HG02981 (cell line): Measurements from ENCODE around the gene SSNA1.

Source experiments
- ATAC-seq: cut with Tn5 transposase; IDR thresholded peaks from one replicate; pipeline ENCODE4 v1.9.1; 2021; ENCODE audit warnings: mild to moderate bottlenecking, moderate library complexity; ENCODE audit not compliant: unreplicated experiment

The SSNA1 gene

GRCh38 chr9:137181680-137182079, 6.8 kb upstream of the SSNA1 start:
- no peak for ATAC-seq

- no peak for ATAC-seq
These were observed 5.6 kb upstream of the SSNA1 start for GRCh38 chr9:137182836-137183235.

- no peak for ATAC-seq
These were observed 4.4 kb upstream of the SSNA1 start for GRCh38 chr9:137183980-137184595.

GRCh38 chr9:137184881-137185660, 3.4 kb upstream of the SSNA1 start:
- no peak for ATAC-seq

GRCh38 chr9:137185921-137186320, 2.6 kb upstream of the SSNA1 start:
- ATAC-seq = no peak

- ATAC-seq = no peak
These were observed 2.1 kb upstream of the SSNA1 start for GRCh38 chr9:137186385-137186784.

GRCh38 chr9:137187386-137187785, 1.1 kb upstream of the SSNA1 start:
- no peak for ATAC-seq

- ATAC-seq = no peak
These were observed 388 bp upstream of the SSNA1 start for GRCh38 chr9:137188086-137188489.

- ATAC-seq = no peak
These were observed 1.1 kb downstream of the SSNA1 start for GRCh38 chr9:137189297-137190295.

GRCh38 chr9:137190315-137190856, 1.9 kb downstream of the SSNA1 start:
- no peak for ATAC-seq

- ATAC-seq = no peak
These were observed 2.8 kb downstream of the SSNA1 start for GRCh38 chr9:137191245-137191644.

GRCh38 chr9:137191691-137192447, 3.4 kb downstream of the SSNA1 start:
- no peak for ATAC-seq

GRCh38 chr9:137192448-137192780, 3.9 kb downstream of the SSNA1 start:
- no peak for ATAC-seq

- ATAC-seq = no peak
These were observed 4.4 kb downstream of the SSNA1 start for GRCh38 chr9:137192859-137193258.

- no peak for ATAC-seq
These were observed 5.3 kb downstream of the SSNA1 start for GRCh38 chr9:137193771-137194170.

- ATAC-seq = no peak
These were observed 5.9 kb downstream of the SSNA1 start for GRCh38 chr9:137194388-137194787.

GRCh38 chr9:137194909-137195308, 6.4 kb downstream of the SSNA1 start:
- ATAC-seq = no peak

- ATAC-seq = no peak
These were observed 7.2 kb downstream of the SSNA1 start for GRCh38 chr9:137195525-137196220.

GRCh38 chr9:137198051-137198901, 9.8 kb downstream of the SSNA1 start:
- ATAC-seq = no peak
